ENCODE measurements around the gene TSPAN18.

TSPAN18 gene

DNA sequence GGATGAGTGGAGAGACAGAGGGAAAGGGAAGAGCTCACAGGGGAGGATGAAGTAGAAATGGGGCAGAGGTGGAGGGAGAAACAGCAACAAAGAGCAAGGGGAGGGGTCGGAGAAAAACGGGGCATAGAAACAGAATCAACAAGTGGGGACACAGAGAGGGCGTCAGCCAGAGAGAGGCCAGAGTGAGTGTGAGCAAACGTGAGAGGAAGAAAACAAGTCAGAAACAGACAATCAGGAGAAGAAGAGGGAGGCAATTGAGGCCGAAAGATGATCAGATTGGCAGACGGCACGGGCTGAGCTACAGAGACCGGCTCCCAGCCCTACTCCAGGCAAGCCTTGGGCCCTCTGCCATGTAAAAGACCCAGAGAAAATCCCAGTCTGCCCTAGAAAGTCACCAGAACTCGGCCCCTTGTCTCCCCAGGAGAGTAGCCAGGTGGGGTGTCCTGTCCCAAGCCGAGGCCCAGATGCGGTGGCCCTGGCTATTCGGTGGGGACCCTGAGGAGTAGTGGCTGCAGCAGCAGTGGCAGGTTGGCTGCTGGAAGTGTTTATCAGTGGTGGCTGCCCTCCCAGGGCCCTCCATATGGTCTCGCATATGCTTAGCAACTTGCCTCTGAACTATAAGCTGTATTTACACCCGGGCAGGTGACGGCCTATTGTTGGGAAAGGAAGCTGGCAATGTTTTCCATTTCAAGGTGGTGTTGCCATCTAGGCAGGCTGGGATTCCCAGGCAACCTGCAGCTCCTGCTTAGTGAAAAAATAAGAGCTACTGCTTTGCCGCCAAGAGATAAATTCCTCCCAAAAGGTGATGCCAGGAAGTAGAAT is 14.8 kb upstream of the TSPAN18 start:
- no peak for DNase-seq

DNA sequence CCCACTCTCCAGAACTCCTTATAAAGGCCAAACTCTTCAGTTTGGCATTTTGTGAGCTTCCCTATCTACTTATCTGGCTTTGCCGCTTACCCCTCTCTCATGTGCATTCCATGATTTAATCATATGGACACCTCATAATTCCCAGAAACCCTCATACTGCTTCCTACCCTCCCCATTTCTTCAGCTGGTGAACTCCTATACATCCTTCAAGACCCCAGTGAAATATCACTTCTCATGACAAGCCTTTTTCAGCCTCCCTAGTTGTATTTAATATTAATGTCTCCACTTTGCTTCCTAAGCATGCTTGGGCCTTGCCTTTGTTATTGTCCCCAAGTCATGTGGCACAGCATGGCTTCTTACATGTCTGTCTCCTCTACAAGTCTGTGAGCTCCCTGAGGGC is 13.7 kb upstream of the TSPAN18 start:
- DNase-seq, result no peak

DNA sequence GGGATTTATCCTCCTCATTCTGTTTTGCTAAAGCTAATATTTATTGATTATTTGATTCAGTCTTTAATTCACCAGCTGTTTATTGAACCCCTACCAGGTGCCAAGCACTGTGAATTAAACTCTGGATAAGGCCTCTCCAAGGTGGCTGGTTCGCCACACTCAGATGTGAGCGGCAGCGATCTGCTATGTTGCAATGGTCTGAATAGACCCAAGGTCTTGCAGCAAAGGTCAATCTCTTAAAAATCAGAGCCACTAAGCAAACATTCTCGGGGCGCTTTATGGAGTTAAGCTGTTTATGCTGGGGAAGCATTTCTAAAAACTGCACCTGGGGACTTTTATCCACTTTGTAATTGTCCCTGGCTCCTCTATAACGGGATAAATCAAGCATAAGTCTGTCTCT is 10.5 kb upstream of the TSPAN18 start:
- no peak for DNase-seq

DNA sequence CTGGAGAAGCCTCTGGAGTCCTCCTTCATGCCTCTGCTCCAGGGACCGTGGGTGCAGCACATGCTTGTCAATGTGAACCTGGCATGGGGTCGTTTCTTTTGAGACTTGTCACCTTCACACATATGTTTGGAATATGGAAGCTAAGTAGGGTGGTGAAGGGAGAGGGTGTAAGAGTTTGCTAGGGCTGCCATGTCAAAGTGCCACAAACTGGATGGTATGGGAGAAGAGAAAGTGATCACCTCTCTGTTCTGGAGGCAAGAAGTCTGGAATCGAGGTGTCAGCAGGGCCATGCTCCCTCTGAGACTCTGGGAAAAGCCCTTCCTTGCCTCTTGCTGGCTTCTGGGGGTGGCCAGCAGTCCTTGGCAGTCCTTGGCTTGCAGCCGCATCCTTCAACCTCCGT is 8.7 kb upstream of the TSPAN18 start:
- no peak for DNase-seq

DNA sequence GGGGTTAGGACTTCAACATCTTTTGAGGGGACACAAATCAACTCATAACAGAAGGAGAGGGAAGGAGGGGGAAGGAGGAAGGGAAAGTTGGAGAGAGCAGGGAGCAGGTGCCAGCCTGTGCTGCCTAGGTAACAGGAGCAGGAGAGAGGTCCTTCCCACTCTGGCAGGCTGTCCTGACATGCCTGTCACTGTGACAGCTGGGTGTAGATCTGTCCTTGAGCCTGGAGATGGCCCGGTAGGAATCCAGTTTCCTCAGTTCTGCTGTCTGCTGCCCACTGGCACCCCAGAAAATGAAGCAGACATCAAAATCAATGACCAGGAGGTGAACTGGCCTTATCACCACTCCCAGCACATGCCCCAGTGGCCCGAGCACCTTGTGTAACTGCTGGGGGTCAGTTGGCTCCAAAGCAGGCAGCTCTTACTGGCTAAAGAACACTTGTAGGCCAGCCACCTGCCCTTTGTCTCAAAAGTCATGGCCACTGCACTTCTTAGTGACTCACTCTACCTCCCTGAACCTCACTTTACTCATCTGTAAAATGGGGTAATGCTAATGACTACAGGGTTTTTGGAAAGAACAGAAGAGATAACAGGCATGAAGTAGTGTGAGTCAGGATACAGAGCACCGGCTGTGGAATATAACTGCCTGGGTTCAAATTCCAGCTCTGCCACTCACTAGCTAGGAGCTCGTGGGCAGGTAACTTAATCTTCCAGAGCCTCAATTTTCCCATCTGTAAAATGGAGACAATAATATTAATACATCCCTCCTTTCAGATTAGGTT is 8.0 kb upstream of the TSPAN18 start:
- no peak for DNase-seq

DNA sequence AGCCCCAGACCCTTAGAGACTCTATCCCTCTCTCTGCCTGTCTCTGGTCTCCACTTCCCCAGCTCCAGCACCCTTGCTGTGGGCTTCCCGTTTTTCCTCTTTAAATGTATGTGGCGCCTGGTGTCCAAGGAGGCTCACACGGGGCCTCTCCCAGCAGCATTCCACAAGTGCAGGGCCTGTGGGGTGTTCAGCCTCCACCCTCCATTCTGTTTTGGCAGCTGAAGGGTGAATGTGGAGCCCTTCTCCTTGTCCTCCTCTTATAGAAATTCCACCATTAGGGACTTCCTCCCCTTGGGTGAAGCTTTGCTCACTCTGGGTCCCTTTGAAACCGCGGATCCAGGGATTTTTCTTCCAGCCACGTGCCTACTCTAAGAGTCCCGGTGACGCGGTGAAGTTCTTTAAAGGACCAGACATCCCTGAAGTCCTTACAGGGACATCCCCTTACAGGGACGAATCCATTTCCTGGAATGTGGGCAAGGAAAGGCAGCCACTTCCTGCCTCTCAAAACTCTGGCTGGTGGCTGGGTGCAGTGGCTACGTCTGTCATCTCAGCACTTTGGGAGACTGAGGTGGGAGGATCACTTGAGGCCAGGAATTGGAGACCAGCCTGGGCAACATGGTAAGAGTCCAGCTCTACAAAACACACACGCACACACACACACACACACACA is 1.6 kb upstream of the TSPAN18 start:
- no peak for DNase-seq

DNA sequence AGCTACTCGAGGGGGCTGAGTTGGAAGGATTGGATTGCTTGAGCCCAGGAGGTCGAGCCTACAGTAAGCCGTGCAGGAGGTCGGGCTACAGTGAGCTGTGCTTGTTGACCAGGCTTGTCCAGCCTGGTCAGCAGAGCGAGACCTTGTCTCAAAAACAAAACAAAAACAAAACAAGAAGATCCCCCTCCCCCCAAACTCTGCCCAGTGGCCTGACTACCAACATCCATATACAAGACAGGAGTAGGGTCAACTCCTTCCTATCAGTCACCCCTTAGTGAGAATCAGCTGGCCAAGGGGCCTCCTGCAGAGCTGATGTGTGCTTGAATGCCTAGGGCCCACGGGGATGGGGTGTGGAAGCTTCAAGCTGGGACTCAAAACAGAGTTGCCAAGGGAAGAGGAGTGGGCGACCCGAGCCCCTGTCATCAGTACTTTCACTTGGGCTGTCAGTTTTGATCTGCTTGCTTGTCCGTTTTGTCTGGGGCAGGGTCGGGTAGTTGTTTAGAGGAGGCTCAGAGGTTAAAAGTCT is 942 bp upstream of the TSPAN18 start:
- no peak for DNase-seq

DNA sequence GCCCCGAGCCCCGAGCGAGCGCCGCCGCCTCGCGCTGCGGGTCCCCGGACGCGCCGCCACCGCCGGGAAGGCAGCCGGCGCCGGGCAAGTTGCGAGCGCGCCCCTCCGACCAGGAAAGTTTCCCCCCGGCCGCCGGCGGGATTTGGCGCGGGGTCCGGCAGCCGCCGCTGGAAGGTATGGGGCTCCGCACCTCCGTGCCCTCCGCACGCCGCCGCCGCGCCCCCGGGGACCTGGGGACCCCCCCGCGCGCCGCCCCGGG is 281 bp downstream of the TSPAN18 start:
- DNase-seq, result no peak

DNA sequence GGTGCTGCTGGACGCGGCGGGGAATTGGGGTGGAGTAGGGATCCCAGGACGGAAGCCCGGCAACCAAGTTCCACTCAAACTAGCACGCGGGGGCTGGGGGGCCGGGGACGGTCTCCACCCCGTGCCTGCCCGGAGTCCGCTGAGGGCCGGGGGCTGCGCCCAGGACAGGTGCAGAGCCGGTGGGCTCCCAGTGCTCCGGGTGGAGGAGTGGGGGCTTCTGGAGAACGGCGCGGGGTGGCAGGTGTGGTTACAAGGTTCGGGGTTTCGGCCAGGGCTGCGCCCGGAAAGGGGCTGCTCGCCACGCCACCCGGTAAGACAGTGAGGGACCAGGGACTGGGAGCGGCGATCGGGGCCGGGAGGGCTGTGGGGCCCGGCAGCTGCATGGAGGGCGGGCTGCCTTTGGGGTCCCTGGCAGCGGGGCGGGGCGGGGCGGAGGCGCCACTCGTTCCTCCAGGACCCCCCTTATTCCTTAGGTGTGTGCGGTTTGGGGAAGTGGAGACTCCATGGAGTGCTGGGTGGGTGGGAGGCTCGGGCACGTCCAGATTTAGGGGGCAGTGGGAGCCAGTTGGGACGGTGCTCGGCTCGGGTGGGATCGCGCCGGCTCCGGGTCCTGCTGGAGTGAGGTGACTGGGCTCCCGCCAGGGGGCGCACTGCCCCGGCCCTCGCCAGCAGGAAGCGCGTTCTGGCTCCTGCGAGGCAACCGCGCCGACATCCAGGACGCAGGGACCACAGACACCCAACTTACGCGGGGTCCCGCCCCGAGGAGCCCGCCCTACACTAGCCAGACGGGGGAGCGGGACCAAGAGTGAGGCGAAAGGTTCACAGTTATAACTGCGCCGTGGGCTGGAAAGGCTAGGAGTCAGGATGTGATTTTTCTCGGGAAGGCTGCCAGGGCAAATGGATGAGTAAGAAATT is 868 bp downstream of the TSPAN18 start:
- DNase-seq, result no peak

DNA sequence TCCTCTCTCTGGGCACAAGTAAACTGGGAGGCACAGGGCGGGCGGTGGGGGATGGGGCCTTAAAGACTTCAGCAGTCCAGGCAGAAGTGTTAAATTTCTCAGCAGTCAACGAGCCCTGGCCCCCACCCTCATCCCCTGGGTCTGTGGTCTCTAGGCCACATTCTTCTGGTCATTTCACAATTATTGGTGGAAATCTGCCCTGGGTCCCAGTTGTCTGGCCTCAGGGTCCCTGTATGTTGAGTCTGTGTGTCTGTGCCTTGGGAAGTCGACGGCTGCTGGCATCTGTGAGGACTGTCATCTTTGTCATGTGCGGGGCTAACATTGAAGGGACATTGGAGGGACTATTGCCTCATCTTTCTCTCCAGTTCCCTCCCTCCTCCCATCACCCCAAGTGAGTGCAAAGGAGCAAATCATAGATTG is 1.7 kb downstream of the TSPAN18 start:
- DNase-seq, result no peak

DNA sequence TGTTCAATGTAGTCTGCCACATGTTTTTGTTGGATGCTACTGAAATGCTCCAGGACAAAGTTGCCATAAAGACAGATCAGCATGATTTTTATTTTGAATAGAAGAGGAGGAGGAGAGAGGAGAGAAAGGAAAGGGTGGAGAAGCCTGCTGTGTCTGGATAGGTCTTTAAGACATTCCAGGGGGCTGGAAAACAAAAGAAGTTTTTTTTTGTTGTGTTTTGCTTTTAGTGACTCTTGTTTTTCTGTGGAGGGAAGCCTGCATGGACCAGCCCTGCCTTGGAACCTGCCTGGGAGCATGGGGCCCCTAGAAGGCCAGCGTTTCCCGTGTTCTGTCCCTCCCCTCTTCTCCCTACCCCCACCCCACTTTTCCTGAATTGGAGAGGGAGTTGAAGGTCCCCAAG is 2.3 kb downstream of the TSPAN18 start:
- DNase-seq, result no peak

DNA sequence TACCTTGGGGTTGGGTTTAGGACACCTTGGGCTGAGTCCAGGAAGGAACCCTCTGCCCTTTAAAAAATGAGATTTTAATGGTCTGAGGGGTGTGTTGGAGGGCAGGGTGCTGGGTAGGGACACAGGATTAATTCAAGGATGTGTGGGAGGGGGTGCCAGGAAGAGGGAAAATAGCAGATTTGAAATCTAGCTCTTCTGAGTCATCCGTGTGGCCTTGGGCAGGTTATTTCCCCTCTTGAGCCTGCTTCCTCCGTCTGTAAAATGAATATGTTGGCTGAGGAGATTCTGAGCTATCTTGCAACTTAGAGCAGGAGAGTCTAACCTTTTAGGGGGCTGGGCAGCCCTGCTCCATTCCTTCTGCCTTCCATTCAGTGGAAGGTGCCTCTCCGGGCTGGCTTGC is 3.0 kb downstream of the TSPAN18 start:
- no peak for DNase-seq

DNA sequence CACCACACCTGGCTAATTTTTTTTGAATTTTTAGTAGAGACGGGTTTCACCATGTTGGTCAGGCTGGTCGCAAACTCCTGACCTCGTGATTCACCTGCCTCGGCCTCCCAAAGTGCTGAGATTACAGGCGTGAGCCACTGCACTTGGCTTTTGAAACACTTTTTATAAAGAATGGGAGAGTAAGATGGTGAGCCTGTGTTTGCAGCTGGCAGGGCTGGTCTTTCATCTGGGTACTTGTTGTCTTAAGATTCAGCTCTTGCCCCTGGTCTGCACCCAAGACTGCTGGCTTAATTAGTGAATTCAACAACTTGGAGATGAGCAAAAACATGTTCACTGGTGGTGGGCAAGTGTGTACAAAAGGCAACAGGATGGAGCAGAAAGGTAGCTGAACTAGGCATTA is 4.0 kb downstream of the TSPAN18 start:
- no peak for DNase-seq

DNA sequence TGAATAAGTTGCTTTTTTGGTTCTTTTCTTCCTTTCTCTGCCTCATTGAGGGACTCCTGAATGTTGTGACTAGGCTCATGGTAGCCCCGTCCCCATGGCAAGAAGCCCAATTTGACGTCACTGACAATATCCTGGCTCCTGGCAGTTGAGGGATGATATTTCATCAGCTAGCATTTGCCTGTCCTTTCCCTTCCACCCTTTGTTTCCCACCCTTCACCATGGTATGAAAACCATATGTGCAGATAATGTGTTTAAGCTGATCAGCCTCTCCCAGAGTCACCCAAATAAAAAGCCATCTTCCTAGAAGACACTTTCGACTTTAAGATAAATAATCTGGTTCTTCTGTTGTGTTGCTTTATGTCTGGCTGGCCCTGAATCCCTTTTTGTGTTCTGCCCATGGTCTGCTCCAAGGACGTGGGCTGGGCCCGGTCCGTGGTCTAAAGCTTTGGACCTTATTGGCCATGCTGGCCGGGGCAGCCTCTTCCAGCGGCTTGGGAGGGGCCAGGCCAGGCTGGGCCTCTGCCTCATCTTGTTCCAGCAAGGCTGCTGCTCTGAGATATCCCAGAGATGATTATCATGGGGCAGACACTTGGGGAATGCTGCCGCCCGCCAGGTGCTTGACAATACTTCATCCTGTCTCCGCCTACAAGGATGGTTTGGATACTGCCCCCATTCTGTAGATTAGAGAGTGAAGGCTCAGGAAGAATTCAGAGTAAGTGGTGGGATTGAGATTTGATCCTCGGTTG is 5.1 kb downstream of the TSPAN18 start:
- no peak for DNase-seq

DNA sequence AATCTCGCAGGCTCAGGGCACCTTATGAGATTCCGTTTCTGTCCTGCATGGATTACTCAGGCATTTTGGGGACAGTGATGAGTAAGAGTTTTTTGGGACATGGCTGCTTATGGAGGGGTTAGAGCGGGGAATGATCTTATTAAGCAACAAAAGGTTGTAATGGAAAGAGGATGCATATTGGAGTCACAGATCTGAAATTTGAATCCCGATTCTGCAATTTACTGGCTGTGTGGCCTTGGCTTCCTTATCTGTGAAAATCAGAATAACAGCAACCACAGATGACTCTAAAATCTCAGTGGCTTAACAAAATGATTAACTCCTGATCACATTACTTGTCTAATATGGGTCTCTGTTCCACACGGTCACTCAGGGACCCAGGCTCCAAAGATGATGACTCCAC is 5.8 kb downstream of the TSPAN18 start:
- DNase-seq, result no peak

DNA sequence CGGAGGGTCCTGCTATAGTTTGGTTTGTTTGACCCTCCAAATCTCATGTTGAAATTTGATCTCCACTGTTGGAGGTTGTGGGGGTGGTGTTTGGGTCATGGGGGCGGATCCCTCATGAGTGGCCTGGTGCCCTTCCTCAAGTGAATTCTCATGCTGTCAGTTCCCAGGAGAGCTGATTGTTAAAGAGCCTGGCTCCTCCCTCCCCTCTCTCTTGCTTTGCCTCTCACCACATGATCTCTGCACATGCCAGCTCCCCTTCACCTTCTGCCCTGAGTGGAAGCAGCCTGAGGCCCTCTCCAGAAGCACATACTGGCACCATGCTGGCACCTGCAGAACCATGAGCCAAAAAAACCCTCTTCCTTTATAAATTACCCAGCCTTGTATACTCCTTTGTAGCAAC is 7.1 kb downstream of the TSPAN18 start:
- no peak for DNase-seq

DNA sequence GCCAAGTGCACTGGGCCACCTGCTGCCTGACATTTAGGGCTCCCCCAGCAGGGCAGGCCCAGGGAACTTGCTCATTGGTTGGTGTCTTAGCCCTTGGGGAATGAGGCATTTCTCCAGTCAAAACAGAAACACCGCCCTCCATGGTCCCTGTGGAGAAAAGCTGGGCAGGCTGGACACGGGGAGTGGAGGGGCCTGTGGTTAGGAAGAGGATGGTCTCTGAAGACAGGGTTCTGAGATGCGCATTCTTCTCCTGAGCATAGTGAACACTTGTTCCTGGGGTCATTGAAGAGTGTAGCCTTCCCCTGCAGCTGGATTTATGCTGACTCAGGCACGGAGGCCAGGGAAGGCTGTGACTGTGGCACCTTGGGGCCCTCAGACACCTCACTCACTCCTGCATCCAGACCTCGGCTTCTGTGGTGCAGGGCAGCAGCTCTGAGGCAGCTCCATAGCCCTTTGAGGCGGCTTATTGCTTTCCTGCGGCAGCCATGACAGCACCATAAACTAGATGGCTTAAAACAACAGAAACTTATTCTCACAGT is 8.2 kb downstream of the TSPAN18 start:
- no peak for DNase-seq

DNA sequence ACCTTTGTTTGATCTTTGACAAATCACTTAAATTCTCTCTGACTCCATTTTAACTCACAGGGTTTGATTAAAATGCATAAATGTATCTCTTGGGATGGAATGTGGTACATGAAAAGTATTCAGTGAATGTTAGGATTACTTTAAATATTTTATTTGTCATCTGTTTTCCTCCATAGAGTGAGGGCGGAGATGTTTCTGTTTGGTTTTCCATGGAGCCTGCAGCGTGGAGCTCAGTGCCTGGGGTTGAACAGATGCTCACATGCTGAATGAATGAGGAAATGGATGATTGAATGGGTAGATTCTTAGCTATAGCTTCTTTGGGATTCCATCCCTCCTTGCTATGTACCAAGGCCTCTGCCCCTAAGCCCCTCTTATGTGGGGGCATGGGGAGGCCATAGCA is 10.0 kb downstream of the TSPAN18 start:
- DNase-seq, result no peak

DNA sequence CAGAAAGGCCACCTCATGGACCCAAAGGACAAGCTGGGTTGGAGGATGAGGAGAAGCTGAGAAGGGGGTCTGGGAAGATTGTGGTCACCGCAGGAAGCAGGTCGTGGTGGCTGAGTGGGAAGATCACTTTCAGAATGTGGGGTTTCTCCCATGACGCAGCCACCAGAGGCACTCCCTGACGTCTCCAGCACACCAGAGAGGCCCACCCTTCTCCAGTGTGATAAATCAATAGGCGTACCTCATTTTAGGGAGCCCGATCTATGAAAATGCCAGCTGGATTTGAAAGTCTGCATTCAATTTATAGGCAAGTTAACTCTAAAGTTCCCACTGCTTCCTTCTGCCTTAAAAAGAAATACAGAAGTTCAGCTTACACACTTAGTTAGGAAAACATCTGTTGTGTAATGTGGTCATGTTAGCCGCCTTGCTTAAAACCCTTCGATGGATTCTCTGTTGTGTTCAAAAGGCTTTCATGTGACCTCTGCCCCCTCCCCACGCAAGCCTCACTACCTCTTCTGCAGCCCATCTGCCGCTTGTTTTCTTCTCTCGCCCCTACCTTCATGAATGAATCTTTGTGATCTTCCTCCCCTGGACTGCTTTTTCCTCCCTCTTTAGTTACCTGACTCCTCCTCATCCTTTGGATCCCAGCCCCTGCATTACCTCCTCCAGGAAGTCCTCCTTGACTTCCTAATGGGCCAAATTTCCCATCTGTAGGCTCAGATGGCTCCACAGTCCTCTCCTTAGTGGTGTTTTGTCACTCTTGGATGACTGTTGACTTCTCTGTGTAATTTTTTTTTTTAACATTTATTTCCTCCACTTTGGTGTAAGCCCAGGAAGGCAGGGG is 10.7 kb downstream of the TSPAN18 start:
- DNase-seq, result no peak

DNA sequence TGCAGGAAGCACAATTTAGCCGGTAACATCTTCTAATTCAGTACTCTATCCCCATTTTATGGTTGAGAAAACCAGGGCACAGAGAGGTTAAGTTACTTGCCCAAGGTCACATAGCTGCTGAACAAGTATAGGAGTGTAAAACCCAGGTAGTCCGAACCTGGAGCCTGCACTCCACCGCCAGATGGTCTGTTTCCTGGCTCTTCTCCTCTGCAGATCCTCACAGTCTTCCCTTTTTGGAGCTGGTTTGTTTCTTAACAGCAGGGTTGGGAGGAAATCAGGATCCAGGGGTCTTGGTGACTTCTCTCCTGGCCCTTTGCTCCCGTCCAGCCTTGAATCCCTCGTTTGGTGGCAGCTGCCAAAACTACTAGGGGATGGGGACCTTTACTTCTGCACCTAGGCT is 12.0 kb downstream of the TSPAN18 start:
- no peak for DNase-seq

DNA sequence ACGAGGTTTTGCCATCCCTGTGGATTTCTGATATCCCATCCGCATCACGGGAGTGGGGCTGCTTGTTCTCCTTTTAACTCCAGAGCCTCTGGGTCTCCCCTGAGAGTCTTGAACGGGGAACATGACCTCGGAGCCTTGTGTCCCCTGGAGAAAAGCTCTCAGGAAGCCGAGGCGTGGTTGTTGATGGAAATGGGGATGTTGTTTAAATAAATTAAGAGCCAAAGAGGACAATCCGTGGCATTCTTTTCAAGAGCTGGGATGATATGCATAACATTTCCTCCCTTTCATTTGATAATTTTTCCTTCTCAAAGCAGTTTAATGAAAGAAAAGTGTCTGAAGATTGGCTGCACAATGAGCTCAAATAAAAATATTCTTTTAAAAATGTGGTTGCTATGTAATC is 14.2 kb downstream of the TSPAN18 start:
- DNase-seq, result no peak

Measured in SIG-M5 (cell line).